CD14-positive monocyte (primary cell): ENCODE measurements around the gene RFPL4AL1. TPM values are rescaled to one million over a fixed set of nuclear protein-coding genes. Genes with fewer than 3 reads are reported as not detected.
"Not testable (repeated sequence)": the region's sequence is repeated elsewhere in the genome, so short reads cannot be mapped to it uniquely, and the experiment has no call there.

Experiments
- DNase-seq, 3 donors: peaks; one replicate each; pipeline ENCODE4 v3.0.0-alpha.2; 2011 to 2022
- H2AFZ ChIP-seq: 2 replicates; pipeline ENCODE4 v1.6.0; 2012; ENCODE audit warnings: mild to moderate bottlenecking, low read depth, low read length, inconsistent platforms; ENCODE audit not compliant: insufficient read depth, poor library complexity, severe bottlenecking
- H3K27ac ChIP-seq, 2 donors: 1 replicate in 1 of 2; 2 replicates in 1 of 2; pipeline ENCODE4 v1.5.1; 2012 to 2013; ENCODE audit warnings: low read length in 2 of 2, control low read depth in 1 of 2, inconsistent platforms in 1 of 2, low read depth in 1 of 2, mild to moderate bottlenecking in 1 of 2
- H3K27me3 ChIP-seq, 2 donors: one replicate each; pipeline versions ENCODE4 v1.6.0 to v1.6.1; 2011 to 2013; ENCODE audit warnings: low read length in 2 of 2; ENCODE audit not compliant: control insufficient read depth in 2 of 2, insufficient read depth in 2 of 2
- H3K36me3 ChIP-seq, 2 donors: replicated peaks in 1 of 2; 1 replicate in 1 of 2; 2 replicates in 1 of 2; pipeline versions ENCODE4 v1.5.1 to v1.6.1; 2012 to 2013; ENCODE audit warnings: low read length in 2 of 2, control low read depth in 1 of 2, inconsistent platforms in 1 of 2, mild to moderate bottlenecking in 1 of 2; ENCODE audit not compliant: insufficient read depth in 2 of 2, control insufficient read depth in 1 of 2
- H3K4me1 ChIP-seq, 2 donors: 1 replicate in 1 of 2; 2 replicates in 1 of 2; pipeline versions ENCODE4 v1.5.1 to v1.6.1; 2012 to 2013; ENCODE audit warnings: low read length in 2 of 2, control low read depth in 1 of 2, inconsistent platforms in 1 of 2, mild to moderate bottlenecking in 1 of 2, moderate library complexity in 1 of 2; ENCODE audit not compliant: insufficient read depth in 2 of 2, control insufficient read depth in 1 of 2
- H3K4me2 ChIP-seq: replicated peaks from 2 replicates; pipeline ENCODE3; 2012; ENCODE audit warnings: low read length, moderate library complexity, mild to moderate bottlenecking; ENCODE audit not compliant: poor library complexity, severe bottlenecking; ENCODE audit errors: extremely low read depth
- H3K4me3 ChIP-seq, 3 experiments: fragments of 200-600 bp in 1 of 3; sonication (generic) in 1 of 3; replicated peaks in 1 of 3; 1 replicate in 2 of 3; 2 replicates in 1 of 3; pipeline ENCODE4 v1.5.1; 2011 to 2013; ENCODE audit warnings: low read length in 3 of 3, mild to moderate bottlenecking in 3 of 3, control low read depth in 2 of 3, low read depth in 2 of 3, inconsistent platforms in 1 of 3, moderate library complexity in 1 of 3
- H3K79me2 ChIP-seq: 2 replicates; pipeline ENCODE4 v1.6.0; 2012; ENCODE audit warnings: mild to moderate bottlenecking, control low read depth, inconsistent platforms, low read length, moderate library complexity; ENCODE audit not compliant: insufficient read depth
- H3K9ac ChIP-seq: 2 replicates; pipeline ENCODE4 v1.6.0; 2017; ENCODE audit warnings: low read length, mild to moderate bottlenecking; ENCODE audit not compliant: insufficient read depth, poor library complexity, severe bottlenecking
- H3K9me3 ChIP-seq, 2 donors: replicated peaks in 1 of 2; 1 replicate in 1 of 2; 2 replicates in 1 of 2; pipeline versions ENCODE4 v1.5.1 to v1.6.1; 2012 to 2013; ENCODE audit warnings: low read length in 2 of 2, control low read depth in 1 of 2; ENCODE audit not compliant: control insufficient read depth in 1 of 2, insufficient read depth in 1 of 2
- H4K20me1 ChIP-seq: 2 replicates; pipeline ENCODE4 v1.6.0; 2012; ENCODE audit warnings: mild to moderate bottlenecking, low read length, control low read depth, moderate library complexity; ENCODE audit not compliant: insufficient read depth
- H3K27ac Mint-ChIP-seq, 7 donors: one replicate each; pipeline ENCODE4 v1.8.0; 2020; ENCODE audit warnings: mild to moderate bottlenecking in 7 of 7, mixed read lengths in 7 of 7, moderate library complexity in 6 of 7, inconsistent platforms in 2 of 7
- H3K27me3 Mint-ChIP-seq, 3 donors: one replicate each; pipeline ENCODE4 v1.8.0; 2021 to 2022; ENCODE audit warnings: low read depth in 3 of 3, mild to moderate bottlenecking in 3 of 3, mixed read lengths in 3 of 3, moderate library complexity in 3 of 3, inconsistent platforms in 1 of 3
- H3K36me3 Mint-ChIP-seq, 2 donors: one replicate each; pipeline ENCODE4 v1.8.0; 2020; ENCODE audit warnings: mixed read lengths in 2 of 2, inconsistent platforms in 1 of 2, mild to moderate bottlenecking in 1 of 2
- H3K4me1 Mint-ChIP-seq: one replicate; pipeline ENCODE4 v1.8.0; 2020; ENCODE audit warnings: mild to moderate bottlenecking, mixed read lengths
- H3K4me3 Mint-ChIP-seq, 2 donors: one replicate each; pipeline ENCODE4 v1.8.0; 2020; ENCODE audit warnings: mild to moderate bottlenecking in 2 of 2, mixed read lengths in 2 of 2, moderate library complexity in 1 of 2
- H3K9me3 Mint-ChIP-seq, 7 donors: one replicate each; pipeline ENCODE4 v1.8.0; 2020 to 2022; ENCODE audit warnings: mixed read lengths in 7 of 7, mild to moderate bottlenecking in 6 of 7, moderate library complexity in 6 of 7, inconsistent platforms in 2 of 7
- WGBS: methylation state at CpG from one replicate; pipeline ENCODE4 v1.1.5; 2013; ENCODE audit warnings: missing lambda C conversion rate; ENCODE audit not compliant: insufficient coverage; 5-methylcytosine and 5-hydroxymethylcytosine counted together
- intact Hi-C, 2 donors: fragments of 100-400 bp; cut with micrococcal nuclease; formaldehyde crosslinking; loops; one replicate each; pipeline versions ENCODE4 v1.15.0 to v1.15.1; 2023
- polyA plus RNA-seq, 3 donors: library from polyadenylated mRNA; depleted of rRNA in 1 of 3; unstranded in 2 of 3; stranded (reverse) in 1 of 3; fragments of 300-500 nt in 2 of 3; fragments of >200 nt in 1 of 3; fragmentation: Illumina TruSeq in 2 of 3; gene quantifications; 1 replicate in 2 of 3; 2 replicates in 1 of 3; pipeline ENCODE4 v1.2.3, GENCODE V29; 2012 to 2021
- TF ChIP-seq, protein P1 (sequence below): fragments of 200-600 bp; IDR thresholded peaks from one replicate; pipeline ENCODE4 v1.8.0; 2022; ENCODE audit warnings: antibody characterized with exemption, mild to moderate bottlenecking

Gene RFPL4AL1
- polyA plus RNA-seq, 3 donors: 1.1 to 1.3 TPM; not detected in 1

GRCh38 chr19:55720801-55721200 is 48.1 kb upstream of the RFPL4AL1 start:
- Histone ChIP-seq H4K20me1 (no peaks in the 10 kb centered on the region), H3K9ac (no peak overlapping the region), H3K4me2 (no peak overlapping the region), H3K79me2 (no peaks in the 10 kb centered on the region), H3K9me3 (peaks cover 30% of the 10 kb centered on the region in 2 donors), H3K4me1 (no peaks in the 10 kb centered on the region), H3K27ac (no peak overlapping the region), H2AFZ (no peak overlapping the region), H3K4me3 (no peak overlapping the region), H3K27me3 (no peaks in the 10 kb centered on the region), H3K36me3 (no peaks in the 10 kb centered on the region)
- Mint-ChIP-seq H3K4me3 (no peak overlapping the region), H3K27me3 (peaks cover 3 to 11% (median 6%) of the 10 kb centered on the region in 3 donors), H3K9me3 (peaks cover 19 to 54% (median 41%) of the 10 kb centered on the region in 7 donors), H3K36me3 (no peaks in the 10 kb centered on the region), H3K27ac (no peak overlapping the region), H3K4me1 (no peaks in the 10 kb centered on the region)
- TF ChIP-seq, protein P1, sequence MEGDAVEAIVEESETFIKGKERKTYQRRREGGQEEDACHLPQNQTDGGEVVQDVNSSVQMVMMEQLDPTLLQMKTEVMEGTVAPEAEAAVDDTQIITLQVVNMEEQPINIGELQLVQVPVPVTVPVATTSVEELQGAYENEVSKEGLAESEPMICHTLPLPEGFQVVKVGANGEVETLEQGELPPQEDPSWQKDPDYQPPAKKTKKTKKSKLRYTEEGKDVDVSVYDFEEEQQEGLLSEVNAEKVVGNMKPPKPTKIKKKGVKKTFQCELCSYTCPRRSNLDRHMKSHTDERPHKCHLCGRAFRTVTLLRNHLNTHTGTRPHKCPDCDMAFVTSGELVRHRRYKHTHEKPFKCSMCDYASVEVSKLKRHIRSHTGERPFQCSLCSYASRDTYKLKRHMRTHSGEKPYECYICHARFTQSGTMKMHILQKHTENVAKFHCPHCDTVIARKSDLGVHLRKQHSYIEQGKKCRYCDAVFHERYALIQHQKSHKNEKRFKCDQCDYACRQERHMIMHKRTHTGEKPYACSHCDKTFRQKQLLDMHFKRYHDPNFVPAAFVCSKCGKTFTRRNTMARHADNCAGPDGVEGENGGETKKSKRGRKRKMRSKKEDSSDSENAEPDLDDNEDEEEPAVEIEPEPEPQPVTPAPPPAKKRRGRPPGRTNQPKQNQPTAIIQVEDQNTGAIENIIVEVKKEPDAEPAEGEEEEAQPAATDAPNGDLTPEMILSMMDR: no peak
- no peak for DNase-seq
- WGBS: no CpG with 5 or more reads among the region's 3 CpGs
- intact Hi-C loops: no loop called here

DNA sequence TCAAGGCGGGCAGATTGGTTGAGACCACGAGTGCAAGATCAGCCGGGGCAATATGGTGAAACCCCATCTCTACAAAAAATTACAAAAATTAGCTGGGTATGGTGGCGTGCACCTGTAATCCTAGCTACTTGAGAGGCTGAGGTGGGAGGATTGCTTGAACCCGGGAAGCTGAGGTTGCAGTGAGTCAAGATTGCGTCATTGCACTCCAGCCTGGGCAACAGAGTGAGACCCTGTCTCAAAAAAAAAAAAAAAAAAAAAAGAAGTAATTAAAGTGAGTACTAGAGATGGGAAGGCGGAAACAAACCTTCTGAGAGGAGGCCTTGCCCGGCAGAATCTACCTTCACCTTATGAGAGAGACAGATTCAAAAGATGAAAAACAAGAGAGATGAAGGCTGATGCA is 45.4 kb upstream of the RFPL4AL1 start:
- Mint-ChIP-seq H3K9me3 (peaks cover 16 to 38% (median 33%) of the 10 kb centered on the region in 7 donors), H3K36me3 (no peaks in the 10 kb centered on the region), H3K27ac (no peak overlapping the region), H3K4me3 (no peak overlapping the region), H3K27me3 (peaks cover 2 to 3% (median 2%) of the 10 kb centered on the region in 3 donors), H3K4me1 (no peaks in the 10 kb centered on the region)
- Histone ChIP-seq H3K27ac (no peak overlapping the region), H3K9me3 (peaks cover 23 to 30% of the 10 kb centered on the region in 2 donors), H3K36me3 (no peaks in the 10 kb centered on the region), H3K4me3 (no peak overlapping the region), H3K4me1 (no peaks in the 10 kb centered on the region), H2AFZ (no peak overlapping the region), H3K9ac (no peak overlapping the region), H4K20me1 (no peaks in the 10 kb centered on the region), H3K79me2 (no peaks in the 10 kb centered on the region), H3K4me2 (no peak overlapping the region), H3K27me3 (no peaks in the 10 kb centered on the region)
- DNase-seq: no peak
- TF ChIP-seq, protein P1: no peak
- no CpG with 5 or more reads among the region's 8 CpGs for WGBS
- intact Hi-C loops: no loop called here

- WGBS: no CpG with 5 or more reads among the region's 2 CpGs
- H2AFZ ChIP-seq, intact Hi-C loops, DNase-seq, H3K36me3 Mint-ChIP-seq, H3K36me3 ChIP-seq, H3K27me3 Mint-ChIP-seq, H3K27ac ChIP-seq, H3K4me3 ChIP-seq, H4K20me1 ChIP-seq, H3K79me2 ChIP-seq, H3K9me3 ChIP-seq, H3K9ac ChIP-seq, H3K4me3 Mint-ChIP-seq, H3K4me2 ChIP-seq, H3K27me3 ChIP-seq, H3K4me1 Mint-ChIP-seq, H3K4me1 ChIP-seq: not testable (repeated sequence)
- peaks cover 11 to 32% (median 24%) of the 10 kb centered on the region in 7 donors for H3K9me3 Mint-ChIP-seq
- peak overlapping the region in 1 of 7 donors; percentile 26 for H3K27ac Mint-ChIP-seq
These were observed 38.5 kb upstream of the RFPL4AL1 start for GRCh38 chr19:55730378-55730777.
